HCT116 (cell line): ENCODE measurements around the gene SNX3. TPM values are rescaled to one million over a fixed set of nuclear protein-coding genes. Genes with fewer than 3 reads are reported as not detected.

Source experiments
- ATAC-seq: fragments of 200-7000 bp; cut with Tn5 transposase; 2 replicates; pipeline ENCODE4 v1.9.1; 2020; ENCODE audit warnings: mild to moderate bottlenecking, moderate library complexity
- BruUV-seq: library from RNA; stranded (reverse); fragments of 400-500 nt; replicated peaks from 2 replicates; lab custom pipeline; 2021; lab: Mats Ljungman, UMichigan
- CTCF ChIA-PET: fragments of 300-600 bp; sonication (Branson Sonifier 250); formaldehyde crosslinking; loops from one replicate; lab custom pipeline; 2021; ENCODE audit warnings: antibody characterized with exemption; lab: Charles Lee
- POLR2A ChIA-PET: fragments of 300-600, 350-600 bp; sonication (Branson Sonifier 250); formaldehyde crosslinking; loops from one replicate; lab custom pipeline; 2021; ENCODE audit warnings: antibody characterized with exemption; lab: Charles Lee
- RAD21 ChIA-PET, 2 experiments: fragments of 300-600 bp; sonication (Branson Sonifier 250); formaldehyde crosslinking; loops; one replicate each; lab custom pipeline; 2023; ENCODE audit warnings: low total read pairs in 2 of 2; ENCODE audit not compliant: uncharacterized antibody in 2 of 2, unreplicated experiment in 2 of 2, low non-redundant PET in 1 of 2; lab: Charles Lee
- DNase-seq: peaks from one replicate; pipeline ENCODE4 v3.0.0-alpha.2; 2010; ENCODE audit warnings: low read depth, low spot score
- H2AFZ ChIP-seq: fragments of 200-600 bp; shearing (Covaris generic), sonication (generic); 2 replicates; pipeline ENCODE4 v1.6.1; 2017; ENCODE audit warnings: low read depth, mixed run types, mixed read lengths, antibody characterized with exemption, low read length; ENCODE audit not compliant: poor library complexity, severe bottlenecking
- H3K27ac ChIP-seq: 2 replicates; pipeline ENCODE4 v1.5.1; 2012; ENCODE audit warnings: low read depth, low read length
- H3K27me3 ChIP-seq: fragments of 200-600 bp; sonication (generic); 2 replicates; pipeline ENCODE4 v1.6.1; 2016; ENCODE audit warnings: mixed run types, low read length, mixed read lengths; ENCODE audit not compliant: insufficient read depth
- H3K36me3 ChIP-seq, 2 experiments: fragments of 200-500 bp in 1 of 2; fragments of 200-600 bp in 1 of 2; sonication (Bioruptor generic) in 1 of 2; sonication (generic) in 1 of 2; 2 replicates each; pipeline versions ENCODE4 v1.5.1 to v1.6.1; 2014 to 2016; ENCODE audit warnings: low read length in 2 of 2, inconsistent platforms in 1 of 2, mixed read lengths in 1 of 2, mixed run types in 1 of 2; ENCODE audit not compliant: insufficient read depth in 2 of 2, control insufficient read depth in 1 of 2
- H3K4me1 ChIP-seq, 2 experiments: fragments of 200-600 bp in 1 of 2; sonication (generic) in 1 of 2; 2 replicates each; pipeline versions ENCODE4 v1.5.1 to v1.6.1; 2012 to 2017; ENCODE audit warnings: low read length in 2 of 2, inconsistent platforms in 1 of 2, mild to moderate bottlenecking in 1 of 2, mixed read lengths in 1 of 2, mixed run types in 1 of 2, moderate library complexity in 1 of 2; ENCODE audit not compliant: insufficient read depth in 2 of 2, control insufficient read depth in 1 of 2
- H3K4me2 ChIP-seq: fragments of 200-600 bp; sonication (generic); 2 replicates; pipeline ENCODE4 v1.6.1; 2017; ENCODE audit warnings: mixed run types, low read length, mixed read lengths
- H3K4me3 ChIP-seq, 2 experiments: fragments of 200-600 bp in 1 of 2; sonication (generic) in 1 of 2; replicated peaks in 1 of 2; 2 replicates each; pipeline ENCODE4 v1.5.1; 2011 to 2016; ENCODE audit warnings: low read length in 2 of 2, control low read depth in 1 of 2, low read depth in 1 of 2, mild to moderate bottlenecking in 1 of 2, mixed read lengths in 1 of 2, mixed run types in 1 of 2
- H3K79me2 ChIP-seq: fragments of 200-600 bp; sonication (generic); 2 replicates; pipeline ENCODE4 v1.6.1; 2017; ENCODE audit warnings: mild to moderate bottlenecking, mixed run types, low read length, moderate library complexity, mixed read lengths; ENCODE audit not compliant: insufficient read depth
- H3K9ac ChIP-seq: fragments of 200-600 bp; sonication (generic); 2 replicates; pipeline ENCODE4 v1.6.1; 2016; ENCODE audit warnings: low read length, mixed read lengths
- H3K9me2 ChIP-seq: fragments of 200-600 bp; sonication (generic), shearing (Covaris generic); 2 replicates; pipeline ENCODE4 v1.6.1; 2017; ENCODE audit warnings: mixed run types, mild to moderate bottlenecking, moderate library complexity; ENCODE audit not compliant: insufficient read depth
- H3K9me3 ChIP-seq, 2 experiments: fragments of 200-500 bp in 1 of 2; fragments of 200-600 bp in 1 of 2; sonication (Bioruptor generic) in 1 of 2; sonication (generic) in 1 of 2; 2 replicates each; pipeline ENCODE4 v1.6.1; 2014 to 2017; ENCODE audit warnings: low read length in 2 of 2, mixed read lengths in 2 of 2, inconsistent platforms in 1 of 2, low read depth in 1 of 2, mild to moderate bottlenecking in 1 of 2, mixed run types in 1 of 2, moderate library complexity in 1 of 2; ENCODE audit not compliant: control insufficient read depth in 1 of 2, insufficient read depth in 1 of 2
- H4K20me1 ChIP-seq: fragments of 200-600 bp; sonication (generic), shearing (Covaris generic); 2 replicates; pipeline ENCODE4 v1.6.1; 2017; ENCODE audit warnings: mixed run types, mild to moderate bottlenecking, moderate library complexity; ENCODE audit not compliant: insufficient read depth
- CEBPB ChIP-seq: IDR thresholded peaks from 2 replicates; pipeline ENCODE4 v1.6.1; 2012; ENCODE audit warnings: low read depth
- RAD21 ChIP-seq: IDR thresholded peaks from 2 replicates; pipeline ENCODE4 v1.6.1; 2012; ENCODE audit warnings: low read depth, mild to moderate bottlenecking
- SP1 ChIP-seq: IDR thresholded peaks from 2 replicates; pipeline ENCODE4 v1.6.1; 2012; ENCODE audit warnings: low read depth
- ZFX ChIP-seq: fragments of 450-650 bp; IDR thresholded peaks from 2 replicates; pipeline ENCODE4 v1.6.1; 2017
- intact Hi-C: fragments of 100-400 bp; cut with micrococcal nuclease; formaldehyde crosslinking; loops from 2 replicates; pipeline ENCODE4 v1.10.0; 2022
- total RNA-seq: library from RNA; stranded (reverse); gene quantifications from one replicate; pipeline ENCODE4 v1.2.1, GENCODE V29; 2021; ENCODE audit not compliant: unreplicated experiment
- TF ChIP-seq, protein P1 (sequence below): IDR thresholded peaks from 2 replicates; pipeline ENCODE4 v1.6.1; 2012
- TF ChIP-seq, protein P2 (sequence below), 3 experiments: fragments of 200-600 bp in 1 of 3; sonication (generic) in 1 of 3; IDR thresholded peaks in 2 of 3; conservative IDR thresholded peaks in 1 of 3; 2 replicates each; pipeline ENCODE4 v1.5.1; 2012 to 2017; ENCODE audit warnings: low read depth in 2 of 3, low read length in 2 of 3, antibody characterized with exemption in 1 of 3, borderline replicate concordance in 1 of 3, control low read depth in 1 of 3, mild to moderate bottlenecking in 1 of 3, mixed read lengths in 1 of 3, mixed run types in 1 of 3, moderate library complexity in 1 of 3; ENCODE audit not compliant: insufficient read depth in 1 of 3
- TF ChIP-seq, protein P3 (sequence below): IDR thresholded peaks from 2 replicates; pipeline ENCODE4 v1.6.1; 2012; ENCODE audit warnings: low read depth
- TF ChIP-seq, protein P4 (sequence below): IDR thresholded peaks from 2 replicates; pipeline ENCODE4 v1.6.1; 2011; ENCODE audit warnings: mild to moderate bottlenecking, low read length, moderate library complexity; ENCODE audit not compliant: insufficient replicate concordance; ENCODE audit errors: extremely low read depth

SNX3 gene
- total RNA-seq, 1 experiment from 2014 or later = 111 TPM

DNA sequence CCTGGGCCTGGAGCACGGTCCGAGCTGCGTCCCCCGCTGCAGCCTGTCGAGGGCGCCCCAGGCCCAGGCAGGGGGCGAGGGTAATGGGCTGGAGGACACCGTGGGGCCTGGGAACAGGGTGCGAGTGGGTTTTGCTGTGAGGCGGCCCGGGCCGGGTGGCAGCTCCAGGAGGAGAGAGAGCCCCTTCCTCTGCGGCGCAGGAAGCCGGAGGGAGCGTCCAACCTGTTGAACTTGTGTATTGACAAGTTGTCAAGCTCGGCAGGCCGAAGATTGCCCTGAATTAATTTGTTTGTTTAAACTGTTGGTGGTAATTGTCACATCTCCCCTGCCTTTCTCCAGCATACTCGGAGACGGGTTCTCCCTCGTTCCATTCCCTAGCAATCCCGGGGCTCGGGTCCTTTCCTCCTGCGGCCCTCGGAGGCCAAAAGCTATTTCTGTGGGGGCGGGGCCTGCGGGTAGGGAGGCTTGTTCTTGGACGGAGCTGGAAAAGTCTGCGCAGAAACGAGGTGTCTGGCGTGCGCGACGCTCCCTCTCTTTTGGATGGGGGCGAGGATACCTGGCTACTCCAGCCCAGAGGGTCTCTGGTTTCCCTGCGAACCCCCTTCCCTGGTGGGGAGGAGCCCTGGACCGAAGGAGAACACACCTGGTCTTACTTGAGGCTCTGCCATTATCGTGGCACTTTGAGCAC is 85.1 kb downstream of the SNX3 start:
- Histone ChIP-seq H3K4me3 (no peak overlapping the region), H3K36me3 (no peaks in the 10 kb centered on the region), H3K4me1 (no peaks in the 10 kb centered on the region), H3K9ac (no peak overlapping the region), H3K4me2 (no peak overlapping the region), H3K79me2 (no peaks in the 10 kb centered on the region), H3K27me3 (no peaks in the 10 kb centered on the region), H3K9me2 (no peaks in the 10 kb centered on the region), H4K20me1 (no peaks in the 10 kb centered on the region), H3K9me3 (no peaks in the 10 kb centered on the region), H3K27ac (no peak overlapping the region), H2AFZ (no peak overlapping the region)
- ChIA-PET RAD21 (no interaction called here), POLR2A (no interaction called here), CTCF (interaction anchor here (0.8 kb wide), 1 partner anchor 316 kb away, joined by 4 read pairs; no protein-coding TSS in a partner anchor)
- peak; percentile 52; the same call in 1 of the 2 replicates for ATAC-seq
- TF ChIP-seq, protein P1, sequence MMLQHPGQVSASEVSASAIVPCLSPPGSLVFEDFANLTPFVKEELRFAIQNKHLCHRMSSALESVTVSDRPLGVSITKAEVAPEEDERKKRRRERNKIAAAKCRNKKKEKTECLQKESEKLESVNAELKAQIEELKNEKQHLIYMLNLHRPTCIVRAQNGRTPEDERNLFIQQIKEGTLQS = no peak
- no peak for TF ChIP-seq ZFX
- TF ChIP-seq, protein P2, sequence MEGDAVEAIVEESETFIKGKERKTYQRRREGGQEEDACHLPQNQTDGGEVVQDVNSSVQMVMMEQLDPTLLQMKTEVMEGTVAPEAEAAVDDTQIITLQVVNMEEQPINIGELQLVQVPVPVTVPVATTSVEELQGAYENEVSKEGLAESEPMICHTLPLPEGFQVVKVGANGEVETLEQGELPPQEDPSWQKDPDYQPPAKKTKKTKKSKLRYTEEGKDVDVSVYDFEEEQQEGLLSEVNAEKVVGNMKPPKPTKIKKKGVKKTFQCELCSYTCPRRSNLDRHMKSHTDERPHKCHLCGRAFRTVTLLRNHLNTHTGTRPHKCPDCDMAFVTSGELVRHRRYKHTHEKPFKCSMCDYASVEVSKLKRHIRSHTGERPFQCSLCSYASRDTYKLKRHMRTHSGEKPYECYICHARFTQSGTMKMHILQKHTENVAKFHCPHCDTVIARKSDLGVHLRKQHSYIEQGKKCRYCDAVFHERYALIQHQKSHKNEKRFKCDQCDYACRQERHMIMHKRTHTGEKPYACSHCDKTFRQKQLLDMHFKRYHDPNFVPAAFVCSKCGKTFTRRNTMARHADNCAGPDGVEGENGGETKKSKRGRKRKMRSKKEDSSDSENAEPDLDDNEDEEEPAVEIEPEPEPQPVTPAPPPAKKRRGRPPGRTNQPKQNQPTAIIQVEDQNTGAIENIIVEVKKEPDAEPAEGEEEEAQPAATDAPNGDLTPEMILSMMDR (IDR thresholded peaks at IDR 0.05 in 2 of 3, conservative IDR thresholded peaks at IDR 0.05 in 1 of 3; ENCODE audit: borderline replicate concordance in 1 of 3, insufficient read depth in 1 of 3, low read depth in 2 of 3, low read length in 2 of 3) = peak; percentile 21 to 35 (median 24); a peak in 3 of 6 replicates
- no peak for TF ChIP-seq CEBPB
- TF ChIP-seq RAD21 = peak; percentile 57
- TF ChIP-seq, protein P3, sequence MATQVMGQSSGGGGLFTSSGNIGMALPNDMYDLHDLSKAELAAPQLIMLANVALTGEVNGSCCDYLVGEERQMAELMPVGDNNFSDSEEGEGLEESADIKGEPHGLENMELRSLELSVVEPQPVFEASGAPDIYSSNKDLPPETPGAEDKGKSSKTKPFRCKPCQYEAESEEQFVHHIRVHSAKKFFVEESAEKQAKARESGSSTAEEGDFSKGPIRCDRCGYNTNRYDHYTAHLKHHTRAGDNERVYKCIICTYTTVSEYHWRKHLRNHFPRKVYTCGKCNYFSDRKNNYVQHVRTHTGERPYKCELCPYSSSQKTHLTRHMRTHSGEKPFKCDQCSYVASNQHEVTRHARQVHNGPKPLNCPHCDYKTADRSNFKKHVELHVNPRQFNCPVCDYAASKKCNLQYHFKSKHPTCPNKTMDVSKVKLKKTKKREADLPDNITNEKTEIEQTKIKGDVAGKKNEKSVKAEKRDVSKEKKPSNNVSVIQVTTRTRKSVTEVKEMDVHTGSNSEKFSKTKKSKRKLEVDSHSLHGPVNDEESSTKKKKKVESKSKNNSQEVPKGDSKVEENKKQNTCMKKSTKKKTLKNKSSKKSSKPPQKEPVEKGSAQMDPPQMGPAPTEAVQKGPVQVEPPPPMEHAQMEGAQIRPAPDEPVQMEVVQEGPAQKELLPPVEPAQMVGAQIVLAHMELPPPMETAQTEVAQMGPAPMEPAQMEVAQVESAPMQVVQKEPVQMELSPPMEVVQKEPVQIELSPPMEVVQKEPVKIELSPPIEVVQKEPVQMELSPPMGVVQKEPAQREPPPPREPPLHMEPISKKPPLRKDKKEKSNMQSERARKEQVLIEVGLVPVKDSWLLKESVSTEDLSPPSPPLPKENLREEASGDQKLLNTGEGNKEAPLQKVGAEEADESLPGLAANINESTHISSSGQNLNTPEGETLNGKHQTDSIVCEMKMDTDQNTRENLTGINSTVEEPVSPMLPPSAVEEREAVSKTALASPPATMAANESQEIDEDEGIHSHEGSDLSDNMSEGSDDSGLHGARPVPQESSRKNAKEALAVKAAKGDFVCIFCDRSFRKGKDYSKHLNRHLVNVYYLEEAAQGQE = no peak
- TF ChIP-seq, protein P4, sequence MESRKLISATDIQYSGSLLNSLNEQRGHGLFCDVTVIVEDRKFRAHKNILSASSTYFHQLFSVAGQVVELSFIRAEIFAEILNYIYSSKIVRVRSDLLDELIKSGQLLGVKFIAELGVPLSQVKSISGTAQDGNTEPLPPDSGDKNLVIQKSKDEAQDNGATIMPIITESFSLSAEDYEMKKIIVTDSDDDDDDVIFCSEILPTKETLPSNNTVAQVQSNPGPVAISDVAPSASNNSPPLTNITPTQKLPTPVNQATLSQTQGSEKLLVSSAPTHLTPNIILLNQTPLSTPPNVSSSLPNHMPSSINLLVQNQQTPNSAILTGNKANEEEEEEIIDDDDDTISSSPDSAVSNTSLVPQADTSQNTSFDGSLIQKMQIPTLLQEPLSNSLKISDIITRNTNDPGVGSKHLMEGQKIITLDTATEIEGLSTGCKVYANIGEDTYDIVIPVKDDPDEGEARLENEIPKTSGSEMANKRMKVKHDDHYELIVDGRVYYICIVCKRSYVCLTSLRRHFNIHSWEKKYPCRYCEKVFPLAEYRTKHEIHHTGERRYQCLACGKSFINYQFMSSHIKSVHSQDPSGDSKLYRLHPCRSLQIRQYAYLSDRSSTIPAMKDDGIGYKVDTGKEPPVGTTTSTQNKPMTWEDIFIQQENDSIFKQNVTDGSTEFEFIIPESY = no peak
- no peak for TF ChIP-seq SP1
- no TSS peak for BruUV-seq
- intact Hi-C loops = no loop called here
- no peak for DNase-seq
